ENCODE data around the gene CFAP73. TPM values are rescaled to one million over a fixed set of nuclear protein-coding genes. Genes with fewer than 3 reads are reported as not detected.

Gene CFAP73
- total RNA-seq, 1 donor from 2014 or later = not detected

DNA sequence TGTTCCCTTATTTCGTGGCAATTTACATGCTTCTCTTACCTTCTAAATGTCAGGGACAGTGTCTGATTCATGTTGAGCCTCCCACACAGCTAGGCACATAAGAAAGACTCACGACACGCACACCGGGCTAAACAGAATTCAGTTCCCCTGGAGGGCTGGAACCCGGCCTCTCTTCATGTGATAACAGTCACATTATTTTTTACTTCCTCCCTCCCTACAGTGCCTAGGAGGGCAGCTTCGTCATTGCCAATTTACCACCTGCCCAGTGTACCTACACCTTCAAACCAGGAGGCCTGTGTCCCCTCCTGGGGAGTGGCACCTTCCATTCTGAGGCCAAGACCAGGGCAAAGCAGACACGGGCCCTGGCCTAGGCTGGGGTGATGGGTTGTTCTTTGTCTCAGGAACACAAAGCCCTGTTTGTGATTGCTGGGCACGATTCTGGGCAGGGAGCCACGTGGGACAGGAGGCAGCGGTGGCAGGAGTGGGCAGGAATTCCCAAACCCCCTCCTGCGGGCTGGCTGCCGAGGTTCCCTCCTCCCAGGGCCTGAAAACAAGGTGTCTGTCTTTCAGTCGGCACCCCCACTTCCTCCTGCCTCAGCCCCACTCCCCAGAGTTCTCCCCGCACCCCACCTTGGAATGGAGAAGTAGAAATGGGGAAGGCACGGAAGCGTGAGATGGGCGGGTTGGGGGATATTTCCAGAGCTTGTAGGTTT is 7.2 kb upstream of the CFAP73 start:
- H3K9me3 Mint-ChIP-seq = no peaks in the 10 kb centered on the region
- H3K27ac Mint-ChIP-seq = peak overlapping the region; percentile 45
- peaks cover 10% of the 10 kb centered on the region for H3K27me3 Mint-ChIP-seq
- no peaks in the 10 kb centered on the region for H3K36me3 Mint-ChIP-seq (ENCODE audit: low read depth)
- DNase-seq = no peak
- intact Hi-C loops (cut with micrococcal nuclease) = no loop called here
- H3K4me3 Mint-ChIP-seq = no peak overlapping the region
- H3K4me1 Mint-ChIP-seq = peaks cover 2% of the 10 kb centered on the region

DNA sequence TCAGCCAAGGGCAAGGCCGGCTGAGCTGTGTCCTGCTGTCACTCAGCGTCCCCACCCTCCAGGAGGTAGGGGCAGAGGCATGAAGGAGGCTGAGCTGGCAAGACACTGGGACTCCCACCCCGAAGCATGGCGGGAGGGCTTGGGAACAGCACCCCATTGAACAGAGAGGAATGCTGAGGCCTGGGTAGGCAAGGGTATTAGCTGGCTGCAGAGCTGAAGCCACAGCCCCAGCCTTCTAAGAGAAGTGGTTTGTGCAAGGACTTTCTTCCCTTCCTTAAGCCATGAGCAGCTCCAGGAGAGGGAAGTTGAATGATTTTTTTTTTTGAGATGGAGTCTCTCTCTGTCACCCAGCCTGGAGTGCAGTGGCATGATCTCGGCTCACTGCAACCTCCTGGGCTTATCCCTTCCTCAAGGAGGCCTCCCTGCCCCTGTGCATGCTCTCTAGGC is 6.6 kb upstream of the CFAP73 start:
- Mint-ChIP-seq H3K27ac (no peak overlapping the region), H3K9me3 (no peaks in the 10 kb centered on the region), H3K4me1 (peaks cover 2% of the 10 kb centered on the region), H3K4me3 (no peak overlapping the region), H3K36me3 (ENCODE audit: low read depth) (no peaks in the 10 kb centered on the region), H3K27me3 (peaks cover 12% of the 10 kb centered on the region)
- no peak for DNase-seq
- intact Hi-C loops (cut with micrococcal nuclease) = no loop called here

DNA sequence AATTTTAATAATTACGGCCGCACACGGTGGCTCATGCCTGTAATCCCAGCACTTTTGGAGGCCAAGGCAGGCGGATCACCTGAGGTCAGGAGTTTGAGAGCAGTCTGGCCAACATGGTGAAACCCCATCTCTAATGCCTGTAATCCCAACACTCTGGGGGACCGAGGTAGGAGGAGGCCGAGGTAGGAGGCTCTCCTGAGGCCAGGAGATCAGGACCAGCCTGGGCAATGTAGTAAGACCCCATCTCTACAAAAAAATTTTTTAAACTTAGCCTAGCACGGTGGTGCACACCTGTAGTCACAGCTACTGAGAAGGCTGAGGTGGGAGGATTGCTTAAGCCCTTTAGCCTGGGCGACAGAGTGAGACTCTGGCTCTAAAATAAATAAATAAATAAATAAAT is 5.6 kb upstream of the CFAP73 start:
- intact Hi-C loops (cut with micrococcal nuclease) = no loop called here
- H3K36me3 Mint-ChIP-seq (ENCODE audit: low read depth) = no peaks in the 10 kb centered on the region
- DNase-seq = no peak
- H3K27ac Mint-ChIP-seq = no peak overlapping the region
- no peak overlapping the region for H3K4me3 Mint-ChIP-seq
- no peaks in the 10 kb centered on the region for H3K4me1 Mint-ChIP-seq
- no peaks in the 10 kb centered on the region for H3K9me3 Mint-ChIP-seq
- peaks cover 12% of the 10 kb centered on the region for H3K27me3 Mint-ChIP-seq

DNA sequence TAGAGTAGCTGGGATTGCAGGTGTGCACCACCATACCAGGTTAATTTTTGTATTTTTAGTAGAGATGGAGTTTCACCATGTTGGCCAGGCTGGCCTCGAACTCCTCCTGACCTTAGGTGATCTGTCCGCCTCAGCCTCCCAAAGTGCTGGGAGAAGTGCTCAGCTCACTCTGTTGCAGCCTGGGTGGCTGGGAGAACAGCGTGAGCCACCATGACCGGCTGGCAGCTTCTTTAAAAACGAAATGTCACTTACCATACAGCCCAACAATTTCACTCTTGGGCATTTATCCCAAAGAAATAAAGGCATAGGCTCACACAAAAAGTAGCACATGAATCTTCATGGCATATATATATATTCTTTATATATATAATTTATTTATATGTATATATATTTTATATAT is 4.7 kb upstream of the CFAP73 start:
- intact Hi-C loops (cut with micrococcal nuclease) = no loop called here
- no peak overlapping the region for H3K27ac Mint-ChIP-seq
- no peaks in the 10 kb centered on the region for H3K36me3 Mint-ChIP-seq (ENCODE audit: low read depth)
- no peak overlapping the region for H3K4me3 Mint-ChIP-seq
- H3K9me3 Mint-ChIP-seq = no peaks in the 10 kb centered on the region
- peaks cover 13% of the 10 kb centered on the region for H3K27me3 Mint-ChIP-seq
- no peak for DNase-seq
- H3K4me1 Mint-ChIP-seq = no peaks in the 10 kb centered on the region

DNA sequence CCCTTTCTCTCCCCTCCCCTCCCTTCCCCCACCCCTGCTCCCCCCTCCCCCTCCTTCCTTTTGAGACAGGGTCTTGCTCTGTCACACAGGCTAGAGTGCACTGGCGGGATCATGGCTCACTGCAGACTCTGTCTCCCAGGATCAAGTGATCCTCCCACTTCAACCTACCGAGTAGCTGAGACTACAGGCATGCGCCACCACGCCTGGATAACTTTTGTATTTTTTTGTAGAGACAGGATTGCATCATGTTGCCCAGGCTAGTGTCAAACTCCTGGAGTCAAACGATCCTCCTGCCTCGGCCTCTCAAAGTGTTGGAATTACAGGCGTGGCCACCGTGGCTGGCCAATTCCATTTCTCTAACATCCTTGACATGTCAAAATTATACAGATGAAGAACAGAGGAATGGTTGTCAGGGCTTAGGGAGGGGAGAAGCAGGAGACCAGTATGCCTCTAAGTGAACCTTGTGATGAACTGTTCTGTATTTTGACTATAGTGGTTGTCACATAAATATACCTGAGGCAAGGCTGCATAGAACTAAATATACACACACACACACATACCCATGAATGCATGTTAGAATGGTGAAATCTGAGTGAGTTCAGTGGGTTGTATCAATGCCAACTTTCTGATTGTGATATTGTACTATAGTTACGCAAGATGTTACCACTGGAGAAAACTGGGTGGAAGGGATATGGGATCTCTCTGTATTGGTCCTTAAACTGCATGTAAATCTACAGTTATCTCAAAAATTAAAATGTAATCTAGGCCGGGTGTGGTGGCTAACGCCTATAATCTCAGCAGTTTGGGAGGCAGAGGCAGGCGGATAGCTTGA is 3.6 kb upstream of the CFAP73 start:
- no peaks in the 10 kb centered on the region for H3K4me1 Mint-ChIP-seq
- intact Hi-C loops (cut with micrococcal nuclease) = no loop called here
- no peak overlapping the region for H3K4me3 Mint-ChIP-seq
- DNase-seq = no peak
- no peak overlapping the region for H3K27ac Mint-ChIP-seq
- H3K9me3 Mint-ChIP-seq = no peaks in the 10 kb centered on the region
- no peaks in the 10 kb centered on the region for H3K36me3 Mint-ChIP-seq (ENCODE audit: low read depth)
- H3K27me3 Mint-ChIP-seq = peaks cover 19% of the 10 kb centered on the region

DNA sequence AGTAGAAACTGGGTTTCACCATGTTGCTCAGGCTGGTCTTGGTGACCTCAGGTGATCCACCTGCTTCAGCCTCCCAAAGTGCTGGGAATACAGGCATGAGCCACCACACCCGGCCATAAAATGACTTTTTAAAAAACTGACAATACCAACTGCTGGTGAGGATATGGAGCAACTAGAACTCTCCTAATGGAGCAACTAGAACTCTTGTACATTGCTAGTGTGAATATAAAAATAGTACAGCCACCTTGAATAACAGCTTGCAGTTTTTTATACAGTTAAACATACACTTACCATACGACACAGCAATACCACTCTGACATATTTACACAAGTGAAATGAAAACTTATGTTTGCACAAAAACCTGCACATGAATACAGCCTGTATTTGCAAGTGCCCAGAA is 2.5 kb upstream of the CFAP73 start:
- intact Hi-C loops (cut with micrococcal nuclease) = no loop called here
- Mint-ChIP-seq H3K36me3 (ENCODE audit: low read depth) (no peaks in the 10 kb centered on the region), H3K4me3 (no peak overlapping the region), H3K27me3 (peaks cover 22% of the 10 kb centered on the region), H3K27ac (no peak overlapping the region), H3K4me1 (peaks cover under 1% of the 10 kb centered on the region), H3K9me3 (no peaks in the 10 kb centered on the region)
- DNase-seq = no peak

DNA sequence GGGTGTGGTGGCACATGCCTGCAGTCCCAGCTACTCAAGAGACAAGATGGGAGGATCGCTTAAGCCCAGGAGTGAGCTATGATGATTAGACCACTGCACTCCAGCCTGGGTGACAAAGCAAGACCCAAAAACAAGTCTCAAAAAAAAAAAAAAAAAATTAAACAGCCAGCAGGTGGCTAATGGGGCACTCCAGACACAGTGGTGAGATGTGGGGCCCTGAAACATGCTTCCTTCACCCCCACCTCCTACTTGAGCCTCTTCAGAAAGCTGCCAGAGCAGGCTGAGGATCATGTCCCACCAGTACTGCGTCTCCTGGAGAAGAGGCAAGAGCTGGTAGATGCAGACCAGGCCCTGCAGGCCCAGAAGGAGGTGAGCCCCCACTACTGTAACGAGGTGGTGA is 2.1 kb downstream of the CFAP73 start:
- H3K27ac Mint-ChIP-seq = no peak overlapping the region
- H3K9me3 Mint-ChIP-seq = no peaks in the 10 kb centered on the region
- H3K4me1 Mint-ChIP-seq = peaks cover 10% of the 10 kb centered on the region
- intact Hi-C loops (cut with micrococcal nuclease) = loop anchor here (1.0 to 10.0 kb wide), 4 partner anchors 15 to 247 kb away; partner anchors contain the start of genes DDX54, OAS1, RITA1 and TPCN1
- H3K4me3 Mint-ChIP-seq = peak overlapping the region; percentile 85
- peaks cover 2% of the 10 kb centered on the region for H3K36me3 Mint-ChIP-seq (ENCODE audit: low read depth)
- peaks cover 29% of the 10 kb centered on the region for H3K27me3 Mint-ChIP-seq
- no peak for DNase-seq

DNA sequence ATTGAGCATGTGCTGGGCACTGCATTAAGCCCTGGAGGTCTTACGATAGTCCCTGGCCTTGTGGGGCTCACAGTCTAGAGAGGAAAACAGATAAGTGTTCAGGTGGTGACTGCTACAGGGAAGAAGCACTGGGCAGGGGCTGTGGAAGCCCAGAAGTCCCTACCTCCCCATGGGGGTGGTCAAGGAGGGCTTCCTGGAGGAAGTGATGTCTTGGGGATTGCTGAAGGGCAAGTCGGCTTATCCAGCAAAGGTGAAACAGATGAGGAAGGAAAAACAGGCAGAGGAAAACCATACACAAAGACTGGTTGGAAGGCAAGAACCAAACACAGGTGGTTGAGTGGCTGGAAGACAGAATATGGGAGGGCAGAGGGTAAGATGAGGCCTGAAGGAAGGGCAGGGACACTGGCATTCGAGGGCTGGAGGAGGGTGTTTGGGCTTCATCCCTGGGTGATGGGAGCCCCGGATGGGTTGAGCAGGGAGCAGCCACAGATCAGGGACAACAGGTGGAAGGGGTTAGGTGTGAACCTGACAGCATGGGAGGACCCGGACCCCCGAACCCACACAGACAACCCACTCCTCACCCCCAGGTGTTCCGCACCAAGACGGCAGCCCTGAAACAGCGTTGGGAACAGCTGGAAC is 2.8 kb downstream of the CFAP73 start:
- peak overlapping the region; percentile 85 for H3K4me3 Mint-ChIP-seq

DNA sequence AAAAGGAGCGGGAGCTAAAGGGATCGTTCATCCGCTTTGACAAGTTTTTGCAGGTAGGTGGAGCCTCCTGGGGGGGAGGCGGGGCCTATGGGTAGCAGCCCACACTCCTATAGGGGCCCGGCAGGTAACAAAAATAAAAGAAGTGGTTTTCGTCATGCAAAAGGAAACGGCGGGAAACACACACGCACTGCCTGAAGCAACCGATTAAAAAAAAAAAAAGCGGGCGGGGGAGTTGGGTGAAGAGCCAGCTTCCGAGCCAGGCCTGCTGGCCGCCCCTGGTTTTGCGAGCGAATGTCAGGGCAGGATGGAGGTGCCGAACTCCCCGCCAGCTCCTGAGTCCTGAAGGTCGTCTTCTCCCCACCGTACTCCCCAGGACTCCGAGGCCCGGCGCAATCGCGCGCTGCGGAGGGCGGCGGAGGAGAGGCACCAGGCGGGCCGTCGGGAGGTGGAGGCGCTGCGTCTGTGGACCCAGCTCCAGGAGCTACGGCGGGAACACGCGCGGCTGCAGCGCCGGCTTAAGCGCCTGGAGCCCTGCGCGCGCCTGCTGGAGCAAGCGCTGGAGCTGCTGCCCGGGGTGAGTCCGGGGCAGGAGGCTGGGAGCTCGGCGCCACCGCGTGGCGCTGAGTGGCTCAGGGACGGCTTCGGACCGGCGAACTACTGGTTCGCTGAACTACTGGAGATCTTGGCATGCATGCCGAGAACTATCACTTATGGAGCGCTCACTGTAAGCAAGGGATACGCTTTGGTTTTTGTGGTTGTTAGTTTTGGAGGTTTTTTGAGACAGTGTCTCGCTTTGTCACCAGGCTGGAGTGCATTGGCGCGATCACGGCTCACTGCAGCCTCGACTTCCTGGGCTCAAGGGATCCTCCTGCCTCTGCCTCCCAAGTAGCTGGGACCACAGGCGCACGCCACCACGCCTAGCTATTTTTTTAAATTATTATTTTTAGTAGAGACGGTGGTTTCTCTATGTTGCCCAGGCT is 3.6 kb downstream of the CFAP73 start:
- Mint-ChIP-seq H3K27ac (no peak overlapping the region), H3K36me3 (ENCODE audit: low read depth) (peaks cover 16% of the 10 kb centered on the region), H3K27me3 (peaks cover 26% of the 10 kb centered on the region), H3K9me3 (no peaks in the 10 kb centered on the region), H3K4me1 (peaks cover 10% of the 10 kb centered on the region), H3K4me3 (peak overlapping the region; percentile 85)
- intact Hi-C loops (cut with micrococcal nuclease) = loop anchor here (1.0 to 10.0 kb wide), 5 partner anchors 17 to 248 kb away; partner anchors contain the start of genes DDX54, OAS1, RITA1 and TPCN1
- DNase-seq = peak; percentile 86

More for the DNA sequence above, 2.8 kb downstream of the CFAP73 start:
- peaks cover 28% of the 10 kb centered on the region for H3K27me3 Mint-ChIP-seq
- no peak overlapping the region for H3K27ac Mint-ChIP-seq
- peaks cover 9% of the 10 kb centered on the region for H3K36me3 Mint-ChIP-seq (ENCODE audit: low read depth)
- intact Hi-C loops (cut with micrococcal nuclease) = loop anchor here (1.0 to 10.0 kb wide), 4 partner anchors 16 to 248 kb away; partner anchors contain the start of genes DDX54, OAS1, RITA1 and TPCN1
- no peak for DNase-seq
- H3K4me1 Mint-ChIP-seq = peaks cover 10% of the 10 kb centered on the region
- no peaks in the 10 kb centered on the region for H3K9me3 Mint-ChIP-seq

DNA sequence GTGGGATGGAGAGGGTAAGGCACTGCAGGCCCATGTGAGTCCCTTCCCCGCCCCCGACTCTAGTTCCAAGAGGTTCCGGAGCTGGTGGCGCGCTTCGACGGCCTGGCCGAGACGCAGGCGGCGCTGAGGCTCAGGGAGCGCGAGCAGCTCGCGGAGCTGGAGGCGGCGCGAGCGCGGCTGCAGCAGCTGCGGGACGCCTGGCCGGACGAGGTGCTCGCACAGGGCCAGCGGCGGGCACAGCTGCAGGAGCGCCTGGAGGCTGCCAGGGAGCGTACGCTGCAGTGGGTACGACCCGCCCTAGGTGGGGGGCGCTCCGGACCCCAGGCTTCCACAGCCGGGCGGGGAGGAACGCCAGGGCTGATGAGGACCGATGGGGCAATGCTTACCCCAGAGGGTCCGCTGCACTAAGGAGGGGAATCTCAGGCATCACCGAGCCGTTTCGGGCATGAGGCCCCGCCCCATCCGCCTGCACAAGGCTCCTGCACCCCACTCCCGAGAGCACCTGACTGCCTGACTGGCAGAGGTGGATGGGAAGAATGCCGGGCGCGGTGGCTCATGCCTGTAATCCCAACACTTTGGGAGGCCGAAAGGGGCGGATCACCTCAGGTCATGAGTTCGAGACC is 4.9 kb downstream of the CFAP73 start:
- Mint-ChIP-seq H3K9me3 (no peaks in the 10 kb centered on the region), H3K27me3 (peaks cover 26% of the 10 kb centered on the region), H3K4me3 (peak overlapping the region; percentile 61), H3K27ac (no peak overlapping the region), H3K4me1 (peaks cover 10% of the 10 kb centered on the region), H3K36me3 (ENCODE audit: low read depth) (peaks cover 27% of the 10 kb centered on the region)
- intact Hi-C loops (cut with micrococcal nuclease) = loop anchor here (10.0 kb wide), 1 partner anchor 250 kb away; the partner anchor contains the start of gene OAS1
- peak; percentile 73 for DNase-seq

DNA sequence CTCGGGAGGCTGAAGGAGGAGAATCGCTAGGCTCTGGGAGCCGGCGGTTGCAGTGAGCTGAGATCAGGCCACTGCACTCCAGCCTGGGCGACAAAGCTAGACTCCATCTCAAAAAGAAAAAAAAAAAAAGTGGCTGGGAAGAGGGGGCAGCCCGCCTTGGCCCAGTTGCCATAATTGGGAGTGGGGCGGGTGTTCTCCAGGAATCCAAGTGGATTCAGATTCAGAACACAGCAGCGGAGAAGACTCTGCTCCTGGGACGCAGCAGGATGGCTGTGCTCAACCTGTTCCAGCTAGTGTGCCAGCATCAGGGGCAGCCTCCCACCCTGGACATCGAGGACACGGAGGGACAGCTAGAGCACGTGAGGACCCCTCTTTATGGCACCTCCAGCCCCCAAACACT is 5.5 kb downstream of the CFAP73 start:
- Mint-ChIP-seq H3K27ac (no peak overlapping the region), H3K27me3 (peaks cover 24% of the 10 kb centered on the region), H3K4me3 (no peak overlapping the region), H3K4me1 (peaks cover 10% of the 10 kb centered on the region), H3K9me3 (no peaks in the 10 kb centered on the region), H3K36me3 (ENCODE audit: low read depth) (peaks cover 29% of the 10 kb centered on the region)
- no peak for DNase-seq
- intact Hi-C loops (cut with micrococcal nuclease) = loop anchor here (10.0 kb wide), 1 partner anchor 250 kb away; the partner anchor contains the start of gene OAS1

DNA sequence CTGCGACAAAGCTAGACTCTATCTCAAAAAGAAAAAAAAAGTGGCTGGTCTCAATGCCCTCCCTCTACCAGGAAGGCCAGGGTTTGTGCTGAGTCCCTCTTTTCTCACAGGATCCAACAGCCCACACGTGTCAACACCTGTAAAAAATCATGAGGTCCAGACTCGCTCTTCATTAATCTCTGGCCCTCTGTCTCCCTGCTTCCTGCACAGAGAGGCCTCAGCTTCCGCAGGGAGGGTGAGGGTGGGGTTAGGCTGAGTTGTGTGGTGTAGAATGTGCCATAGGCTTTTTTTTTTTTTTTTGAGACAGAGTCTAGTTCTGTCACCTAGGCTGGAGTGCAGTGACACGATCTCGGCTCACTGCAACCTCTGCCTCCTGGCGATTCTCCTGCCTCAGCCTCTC is 6.1 kb downstream of the CFAP73 start:
- peaks cover 34% of the 10 kb centered on the region for H3K36me3 Mint-ChIP-seq (ENCODE audit: low read depth)
- intact Hi-C loops (cut with micrococcal nuclease) = loop anchor here (10.0 kb wide), 1 partner anchor 251 kb away; the partner anchor contains the start of gene OAS1
- H3K4me3 Mint-ChIP-seq = no peak overlapping the region

More for the DNA sequence above, 6.1 kb downstream of the CFAP73 start:
- peaks cover 20% of the 10 kb centered on the region for H3K27me3 Mint-ChIP-seq
- DNase-seq = no peak
- H3K4me1 Mint-ChIP-seq = peaks cover 14% of the 10 kb centered on the region
- H3K27ac Mint-ChIP-seq = no peak overlapping the region
- H3K9me3 Mint-ChIP-seq = no peaks in the 10 kb centered on the region

Data from activated CD4-positive, alpha-beta T cell treated with anti-CD3 and anti-CD28 coated beads, Interleukin-2, amount 10 ng/mL, durations not matched to agents 24 days and 14 days (primary cell).